Measurements from ENCODE around the gene MRPS27. TPM values are rescaled to one million over a fixed set of nuclear protein-coding genes. Genes with fewer than 3 reads are reported as not detected.

The MRPS27 gene
- total and polyA plus RNA-seq, 12 donors: 20.8 to 91.8 (median 75.8) TPM

DNA sequence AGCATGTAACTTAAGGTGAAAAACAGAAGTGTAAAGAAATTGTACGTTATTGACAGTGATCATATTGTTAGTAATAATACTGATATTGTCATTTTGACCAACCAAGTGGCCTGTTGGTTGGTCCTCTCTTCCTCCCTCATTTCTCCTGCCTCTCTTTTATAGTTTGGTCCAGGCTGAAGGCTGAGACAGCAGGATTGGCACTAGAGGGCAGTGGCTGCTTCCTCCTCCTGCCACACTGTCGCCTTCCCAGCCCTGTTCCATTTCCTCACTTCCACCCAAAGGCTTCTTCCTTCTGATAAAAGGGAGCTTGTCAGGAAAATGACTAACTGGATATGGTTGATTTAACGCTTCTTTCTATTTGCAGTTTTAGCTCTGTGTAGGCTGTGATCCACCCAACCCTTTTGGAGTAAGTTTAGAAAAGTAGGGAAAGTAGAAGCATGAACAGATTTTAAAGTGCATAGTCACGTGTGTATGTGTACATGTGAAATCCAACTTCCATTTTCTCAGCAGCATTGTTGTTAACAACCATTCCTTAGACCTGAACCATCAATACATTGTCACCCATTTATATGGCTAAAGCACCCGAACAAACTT lies 35.8 kb upstream of the MRPS27 start:
- intact Hi-C loops (cut with DNase I): loop anchor here in 2 of 10 donors (5.0 to 10.0 kb wide), 2 partner anchors 401 to 469 kb away; no protein-coding TSS in a partner anchor
- ATAC-seq (peak in 7 of 8 donors; percentile 67 to 91 (median 75)), DNase-seq (no peak)
- Histone ChIP-seq H3K4me1 (peaks cover 0 to 19% (median 0%) of the 10 kb centered on the region in 9 donors), H3K27me3 (no peaks in the 10 kb centered on the region), H3K36me3 (peaks cover 0 to 37% (median 11%) of the 10 kb centered on the region in 9 donors), H3K27ac (no peak overlapping the region), H3K4me3 (no peak overlapping the region), H3K9me3 (no peaks in the 10 kb centered on the region)
- WGBS, 2 donors: 61 to 74% methylated on average over 5 of the region's 5 CpGs
- TF ChIP-seq, protein P1, sequence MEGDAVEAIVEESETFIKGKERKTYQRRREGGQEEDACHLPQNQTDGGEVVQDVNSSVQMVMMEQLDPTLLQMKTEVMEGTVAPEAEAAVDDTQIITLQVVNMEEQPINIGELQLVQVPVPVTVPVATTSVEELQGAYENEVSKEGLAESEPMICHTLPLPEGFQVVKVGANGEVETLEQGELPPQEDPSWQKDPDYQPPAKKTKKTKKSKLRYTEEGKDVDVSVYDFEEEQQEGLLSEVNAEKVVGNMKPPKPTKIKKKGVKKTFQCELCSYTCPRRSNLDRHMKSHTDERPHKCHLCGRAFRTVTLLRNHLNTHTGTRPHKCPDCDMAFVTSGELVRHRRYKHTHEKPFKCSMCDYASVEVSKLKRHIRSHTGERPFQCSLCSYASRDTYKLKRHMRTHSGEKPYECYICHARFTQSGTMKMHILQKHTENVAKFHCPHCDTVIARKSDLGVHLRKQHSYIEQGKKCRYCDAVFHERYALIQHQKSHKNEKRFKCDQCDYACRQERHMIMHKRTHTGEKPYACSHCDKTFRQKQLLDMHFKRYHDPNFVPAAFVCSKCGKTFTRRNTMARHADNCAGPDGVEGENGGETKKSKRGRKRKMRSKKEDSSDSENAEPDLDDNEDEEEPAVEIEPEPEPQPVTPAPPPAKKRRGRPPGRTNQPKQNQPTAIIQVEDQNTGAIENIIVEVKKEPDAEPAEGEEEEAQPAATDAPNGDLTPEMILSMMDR (IDR thresholded peaks at IDR 0.05): peak in 7 of 9 donors; percentile 41 to 66 (median 50)

- H3K4me3 ChIP-seq: no peak overlapping the region
- no peaks in the 10 kb centered on the region for H3K9me3 ChIP-seq
- H3K4me1 ChIP-seq: peaks cover 0 to 41% (median 0%) of the 10 kb centered on the region in 9 donors
- H3K27me3 ChIP-seq: no peaks in the 10 kb centered on the region
- no peak for ATAC-seq
- TF ChIP-seq, protein P1 (IDR thresholded peaks at IDR 0.05): no peak
- intact Hi-C loops (cut with DNase I): loop anchor here in 1 of 10 donors (10.0 kb wide), 1 partner anchor 472 kb away; no protein-coding TSS in a partner anchor
- no peak overlapping the region for H3K27ac ChIP-seq
- DNase-seq: no peak
- peaks cover 0 to 11% (median 2%) of the 10 kb centered on the region in 9 donors for H3K36me3 ChIP-seq
These were observed 33.0 kb upstream of the MRPS27 start for GRCh38 chr5:72353046-72353445.

DNA sequence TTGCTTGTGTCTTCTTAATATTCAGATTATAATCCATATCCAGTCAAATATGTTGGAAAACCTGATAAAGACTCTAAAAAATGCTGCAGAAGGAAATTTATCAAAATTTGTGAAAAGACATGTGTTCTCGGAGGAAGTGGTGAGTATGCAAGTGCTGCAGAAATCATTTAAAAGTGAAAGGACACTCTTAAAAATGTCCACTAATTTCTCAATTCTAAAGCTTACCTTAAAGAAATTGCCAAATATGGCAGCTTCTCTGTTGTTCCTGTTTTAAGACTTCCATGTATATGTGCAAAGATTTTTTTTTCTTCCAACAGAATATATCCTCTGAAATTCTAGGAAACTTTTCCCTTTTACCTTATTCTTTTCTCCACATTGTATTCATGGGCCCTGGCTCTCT lies 32.6 kb upstream of the MRPS27 start:
- 92 to 94% methylated on average over 1 of the region's 1 CpG for WGBS, 2 donors
- intact Hi-C loops (cut with DNase I): loop anchor here in 1 of 10 donors (10.0 kb wide), 1 partner anchor 472 kb away; no protein-coding TSS in a partner anchor
- TF ChIP-seq, protein P1 (IDR thresholded peaks at IDR 0.05): no peak

DNA sequence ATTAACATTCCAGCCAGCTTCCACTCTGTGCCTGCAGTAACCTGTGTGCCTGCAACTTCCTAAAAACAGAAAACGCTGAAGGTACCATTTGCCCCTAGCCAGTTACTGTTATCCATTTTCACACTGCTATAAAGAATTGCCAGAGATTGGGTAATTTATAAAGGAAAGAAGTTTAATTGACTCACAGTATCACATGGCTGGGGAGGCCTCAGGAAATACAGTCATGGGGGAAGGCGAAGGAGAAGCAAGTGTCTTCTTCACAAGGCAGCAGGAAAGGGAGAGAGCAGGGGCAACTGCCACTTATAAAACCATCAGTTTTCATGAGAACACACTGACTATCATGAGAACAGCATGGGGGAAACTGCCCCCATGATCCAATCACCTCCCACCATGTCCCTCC lies 31.3 kb upstream of the MRPS27 start:
- H3K27me3 ChIP-seq: no peaks in the 10 kb centered on the region
- DNase-seq (no peak), ATAC-seq (no peak)
- H3K9me3 ChIP-seq: no peaks in the 10 kb centered on the region
- H3K27ac ChIP-seq: no peak overlapping the region
- no peak overlapping the region for H3K4me3 ChIP-seq
- intact Hi-C loops (cut with DNase I): loop anchor here in 1 of 10 donors (10.0 kb wide), 1 partner anchor 473 kb away; no protein-coding TSS in a partner anchor
- H3K36me3 ChIP-seq: peaks cover 0 to 22% (median 0%) of the 10 kb centered on the region in 9 donors
- TF ChIP-seq, protein P1 (IDR thresholded peaks at IDR 0.05): no peak
- 94 to 97% methylated on average over 2 of the region's 2 CpGs for WGBS, 2 donors
- peaks cover 0 to 41% (median 0%) of the 10 kb centered on the region in 9 donors for H3K4me1 ChIP-seq

More for the DNA sequence above, 32.6 kb upstream of the MRPS27 start:
- Histone ChIP-seq H3K4me1 (peaks cover 0 to 41% (median 0%) of the 10 kb centered on the region in 9 donors), H3K27me3 (no peaks in the 10 kb centered on the region), H3K9me3 (no peaks in the 10 kb centered on the region), H3K36me3 (peaks cover 0 to 12% (median 0%) of the 10 kb centered on the region in 9 donors), H3K27ac (no peak overlapping the region), H3K4me3 (no peak overlapping the region)
- DNase-seq (no peak), ATAC-seq (no peak)

Data from heart right ventricle (tissue), 16 donors.